ENCODE results near the gene TFAP2B.

The TFAP2B gene

GRCh38 chr6:50795574-50795973 is 23.1 kb upstream of the TFAP2B start:
- no peaks in the 10 kb centered on the region for H3K4me1 ChIP-seq (ENCODE audit: insufficient read depth, low read length, poor library complexity, severe bottlenecking)
- H3K79me2 ChIP-seq (ENCODE audit: insufficient read depth, low read length), result no peaks in the 10 kb centered on the region
- no peak for TF ChIP-seq EZH2phosphoT487 (IDR thresholded peaks at IDR 0.05; ENCODE audit: borderline replicate concordance)
- no peak for TF ChIP-seq CTCF (conservative IDR thresholded peaks at IDR 0.05; ENCODE audit: low read length)
- no peak overlapping the region for H3K4me3 ChIP-seq (ENCODE audit: low read length, poor library complexity, severe bottlenecking)
- no peaks in the 10 kb centered on the region for H3K9me3 ChIP-seq (ENCODE audit: insufficient read depth, low read depth, low read length)
- no peaks in the 10 kb centered on the region for H3K36me3 ChIP-seq (ENCODE audit: insufficient read depth, low read length)
- H4K20me1 ChIP-seq (ENCODE audit: insufficient read depth, low read length, poor library complexity, severe bottlenecking), result no peaks in the 10 kb centered on the region
- no peak overlapping the region for H3K4me2 ChIP-seq (ENCODE audit: low read depth, low read length, poor library complexity, severe bottlenecking)
- no peak overlapping the region for H2AFZ ChIP-seq (ENCODE audit: low read length)
- no peaks in the 10 kb centered on the region for H3K27me3 ChIP-seq (ENCODE audit: insufficient read depth, low read length, poor library complexity, severe bottlenecking)
- no peak overlapping the region for H3K9ac ChIP-seq (ENCODE audit: low read depth, low read length, poor library complexity, severe bottlenecking)
- no peaks in the 10 kb centered on the region for H3K9me2 ChIP-seq (replicated peaks; ENCODE audit: low read depth, low read length)
- H3F3A ChIP-seq (ENCODE audit: low read depth), result no peaks in the 10 kb centered on the region

DNA sequence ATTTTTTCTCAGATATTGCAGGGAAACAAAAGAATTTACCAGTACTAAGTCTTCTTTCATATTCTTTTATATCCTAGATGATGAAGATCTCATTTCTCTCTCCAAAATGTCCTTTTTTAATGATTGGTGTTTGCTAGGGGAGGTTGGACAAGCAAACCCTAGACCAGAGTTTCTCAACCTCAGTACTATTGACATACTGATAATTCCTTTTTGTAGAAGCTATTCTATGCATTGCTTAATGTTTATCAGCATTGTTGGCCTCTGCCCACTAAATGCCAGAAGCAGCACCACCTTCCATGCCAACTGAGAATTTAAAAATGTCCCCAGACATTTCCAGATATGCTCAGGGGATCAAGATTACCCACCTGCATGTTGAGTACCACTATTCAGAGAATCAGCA is 14.4 kb upstream of the TFAP2B start:
- no peaks in the 10 kb centered on the region for H3K9me3 ChIP-seq (ENCODE audit: insufficient read depth, low read depth, low read length)
- no peak overlapping the region for H3K4me3 ChIP-seq (ENCODE audit: low read length, poor library complexity, severe bottlenecking)
- no peaks in the 10 kb centered on the region for H3K27me3 ChIP-seq (ENCODE audit: insufficient read depth, low read length, poor library complexity, severe bottlenecking)
- no peak overlapping the region for H2AFZ ChIP-seq (ENCODE audit: low read length)
- no peaks in the 10 kb centered on the region for H3K9me2 ChIP-seq (replicated peaks; ENCODE audit: low read depth, low read length)
- no peaks in the 10 kb centered on the region for H3K4me1 ChIP-seq (ENCODE audit: insufficient read depth, low read length, poor library complexity, severe bottlenecking)
- no peaks in the 10 kb centered on the region for H4K20me1 ChIP-seq (ENCODE audit: insufficient read depth, low read length, poor library complexity, severe bottlenecking)
- H3K9ac ChIP-seq (ENCODE audit: low read depth, low read length, poor library complexity, severe bottlenecking), result no peak overlapping the region
- no peaks in the 10 kb centered on the region for H3F3A ChIP-seq (ENCODE audit: low read depth)
- no peaks in the 10 kb centered on the region for H3K36me3 ChIP-seq (ENCODE audit: insufficient read depth, low read length)
- no peaks in the 10 kb centered on the region for H3K79me2 ChIP-seq (ENCODE audit: insufficient read depth, low read length)
- TF ChIP-seq CTCF (conservative IDR thresholded peaks at IDR 0.05; ENCODE audit: low read length) (no peak), EZH2phosphoT487 (IDR thresholded peaks at IDR 0.05; ENCODE audit: borderline replicate concordance) (no peak)
- H3K4me2 ChIP-seq (ENCODE audit: low read depth, low read length, poor library complexity, severe bottlenecking), result no peak overlapping the region

- Histone ChIP-seq H3K79me2 (ENCODE audit: insufficient read depth, low read length) (no peaks in the 10 kb centered on the region), H3K4me2 (ENCODE audit: low read depth, low read length, poor library complexity, severe bottlenecking) (no peak overlapping the region), H3K9ac (ENCODE audit: low read depth, low read length, poor library complexity, severe bottlenecking) (no peak overlapping the region), H3F3A (ENCODE audit: low read depth) (no peaks in the 10 kb centered on the region), H2AFZ (ENCODE audit: low read length) (no peak overlapping the region), H3K27me3 (ENCODE audit: insufficient read depth, low read length, poor library complexity, severe bottlenecking) (no peaks in the 10 kb centered on the region), H3K4me1 (ENCODE audit: insufficient read depth, low read length, poor library complexity, severe bottlenecking) (no peaks in the 10 kb centered on the region), H4K20me1 (ENCODE audit: insufficient read depth, low read length, poor library complexity, severe bottlenecking) (no peaks in the 10 kb centered on the region), H3K9me3 (ENCODE audit: insufficient read depth, low read depth, low read length) (no peaks in the 10 kb centered on the region), H3K9me2 (replicated peaks; ENCODE audit: low read depth, low read length) (no peaks in the 10 kb centered on the region), H3K36me3 (ENCODE audit: insufficient read depth, low read length) (no peaks in the 10 kb centered on the region), H3K4me3 (ENCODE audit: low read length, poor library complexity, severe bottlenecking) (no peak overlapping the region)
- TF ChIP-seq EZH2phosphoT487 (IDR thresholded peaks at IDR 0.05; ENCODE audit: borderline replicate concordance) (no peak), CTCF (conservative IDR thresholded peaks at IDR 0.05; ENCODE audit: low read length) (no peak)
Observed at GRCh38 chr6:50807035-50807434, 11.6 kb upstream of the TFAP2B start.

Data from Loucy (cell line).